SIG-M5 (cell line): ENCODE results near the gene GADD45GIP1.
"Not testable (repeated sequence)": the region's sequence is repeated elsewhere in the genome, so short reads cannot be mapped to it uniquely, and the experiment has no call there.

Experiments
- DNase-seq: peaks from one replicate; lab custom pipeline; 2025; lab: John Stamatoyannopoulos, UW

The GADD45GIP1 gene

DNA sequence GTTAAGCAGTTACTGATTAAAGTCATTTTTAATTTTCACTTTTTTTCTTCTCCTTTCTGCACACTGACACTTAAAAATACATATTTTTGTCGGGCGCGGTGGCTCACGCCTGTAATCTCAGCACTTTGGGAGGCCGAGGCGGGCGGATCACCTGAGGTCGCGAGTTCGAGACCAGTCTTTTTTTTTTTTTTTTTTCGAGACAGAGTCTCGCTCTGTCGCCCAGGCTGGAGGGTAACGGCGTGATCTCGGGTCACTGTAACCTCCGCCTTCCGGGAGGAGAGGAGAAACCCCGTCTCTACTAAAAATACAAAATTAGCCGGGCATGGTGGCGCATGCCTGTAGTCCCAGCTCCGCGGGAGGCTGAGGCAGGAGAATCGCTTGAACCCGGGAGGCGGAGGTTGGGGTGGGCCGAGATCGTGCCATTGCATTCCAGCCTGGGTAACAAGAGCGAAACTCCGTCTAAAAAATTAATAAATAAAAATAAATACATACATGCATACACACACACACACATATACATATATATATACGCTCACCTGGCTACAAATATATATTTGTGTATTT lies 448 bp upstream of the GADD45GIP1 start:
- DNase-seq: not testable (repeated sequence)

DNA sequence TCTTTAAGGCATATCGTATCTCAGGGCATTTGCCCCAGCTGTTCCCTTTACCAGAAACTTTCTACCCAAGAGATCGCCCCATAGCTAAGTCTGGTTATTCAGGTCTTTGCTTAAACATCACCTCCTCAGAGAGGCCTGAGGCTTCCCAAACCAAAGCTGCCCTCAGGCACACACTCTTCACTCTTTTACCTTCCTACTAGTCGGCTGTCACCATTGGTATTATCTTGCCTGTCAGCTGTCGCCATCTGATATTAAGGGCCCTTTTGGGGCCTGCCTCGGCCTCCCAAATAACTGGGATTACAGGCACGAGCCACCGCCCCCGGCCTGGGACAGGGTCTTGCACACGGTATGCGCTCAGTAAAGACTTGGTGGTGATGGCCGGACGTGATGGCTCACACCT lies 1.0 kb downstream of the GADD45GIP1 start:
- DNase-seq: no peak

DNA sequence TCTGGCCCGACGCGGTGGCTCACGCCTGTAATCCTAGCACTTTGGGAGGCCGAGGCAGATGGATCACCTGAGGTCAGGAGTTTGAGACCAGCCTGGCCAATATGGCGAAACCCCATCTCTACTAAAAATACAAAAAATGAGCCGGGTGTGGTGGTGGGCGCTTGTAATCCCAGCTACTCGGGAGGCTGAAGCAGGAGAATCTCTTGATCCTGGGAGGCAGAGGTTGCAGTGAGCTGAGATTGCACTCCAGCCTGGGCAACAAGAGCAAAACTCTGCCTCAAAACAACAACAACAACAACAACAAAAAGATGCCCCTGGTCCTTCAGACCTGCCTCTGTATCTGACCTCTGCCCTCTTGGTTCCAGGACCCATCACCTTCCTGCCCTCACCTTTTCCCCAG lies 1.4 kb downstream of the GADD45GIP1 start:
- DNase-seq: not testable (repeated sequence)

DNA sequence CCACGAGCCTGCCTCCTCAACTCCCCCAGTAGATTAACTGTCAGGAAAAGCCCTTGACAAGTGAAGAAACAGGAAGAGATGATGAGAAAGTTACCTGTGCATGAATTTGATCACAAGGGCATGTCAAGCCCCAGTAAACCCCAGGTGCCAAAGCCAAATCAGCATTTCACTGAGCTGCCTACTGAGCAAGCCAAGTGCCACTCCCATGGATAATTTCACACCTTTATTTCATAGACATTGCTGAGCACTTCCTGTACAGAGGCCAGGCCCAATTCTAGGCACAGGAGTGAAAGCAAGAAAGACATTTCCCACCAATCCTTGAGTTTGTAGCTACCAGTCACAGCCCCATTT lies 2.4 kb downstream of the GADD45GIP1 start:
- DNase-seq: no peak

DNA sequence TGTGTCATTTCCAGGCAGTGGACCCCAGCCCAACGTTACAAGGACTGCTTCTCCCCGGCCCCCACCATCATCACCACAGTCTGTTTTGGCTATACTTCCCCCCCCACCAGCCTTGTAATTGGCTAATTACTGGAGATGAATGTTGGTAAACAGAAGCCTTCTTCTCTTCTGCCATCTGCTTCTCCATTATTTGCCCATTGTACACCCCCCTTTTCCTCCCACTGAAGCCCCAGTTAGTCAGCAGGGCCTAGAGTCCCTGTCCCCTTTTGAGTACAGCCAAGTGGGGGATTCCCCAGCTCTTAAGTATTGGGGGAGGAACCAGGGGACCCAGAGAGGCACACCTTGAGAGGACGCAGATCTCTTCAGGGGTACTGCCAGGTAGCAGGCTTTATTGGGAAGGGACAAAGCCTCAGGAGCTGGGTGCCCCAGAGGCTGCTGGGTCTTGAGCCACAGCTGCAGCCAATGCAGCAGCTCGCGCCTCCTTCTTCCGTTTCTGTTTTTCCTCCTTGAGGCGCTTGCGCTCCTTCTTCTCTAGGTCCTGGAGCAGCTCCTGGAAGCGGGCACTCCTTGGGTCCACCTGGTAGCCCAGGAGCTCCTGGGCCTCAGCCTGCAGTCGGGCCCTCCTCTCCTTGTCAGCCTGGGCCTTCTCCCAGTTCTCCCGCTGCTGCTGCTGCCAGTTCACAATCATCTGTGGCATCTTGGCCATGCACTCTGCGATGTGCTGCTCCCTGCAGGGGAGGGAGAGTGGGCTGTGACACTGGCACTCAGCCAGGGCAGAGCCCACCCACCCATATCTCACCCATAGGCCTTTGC lies 3.0 kb downstream of the GADD45GIP1 start:
- DNase-seq: no peak

DNA sequence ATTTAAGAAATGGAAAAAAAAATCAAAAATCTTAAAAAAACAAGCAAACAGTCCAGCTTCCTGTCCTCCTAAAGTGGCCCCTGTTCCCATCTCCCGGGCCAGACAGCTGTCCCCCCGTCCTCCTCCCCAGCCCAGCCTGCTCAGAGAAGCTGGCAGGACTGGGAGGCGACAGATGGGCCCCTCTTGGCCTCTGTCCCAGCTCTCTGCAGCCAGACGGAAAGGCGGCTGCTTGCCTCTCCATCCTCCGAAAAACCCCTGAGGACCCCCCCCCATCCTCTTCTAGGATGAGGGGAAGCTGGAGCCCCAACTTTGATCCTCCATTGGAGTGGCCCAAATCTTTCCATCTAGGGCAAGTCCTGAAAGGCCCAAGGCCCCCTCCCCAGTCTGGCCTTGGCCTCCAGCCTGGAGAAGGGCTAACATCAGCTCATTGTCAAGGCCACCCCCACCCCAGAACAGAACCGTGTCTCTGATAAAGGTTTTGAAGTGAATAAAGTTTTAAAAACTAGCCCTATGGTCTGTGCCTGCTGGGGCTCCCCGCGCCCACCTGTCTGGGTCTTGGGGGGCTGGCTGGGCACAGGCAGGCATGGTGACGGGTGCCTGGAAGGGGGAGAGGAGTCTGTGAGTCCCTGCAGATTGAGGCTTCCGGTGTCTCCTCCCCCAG lies 3.8 kb downstream of the GADD45GIP1 start:
- DNase-seq: no peak

DNA sequence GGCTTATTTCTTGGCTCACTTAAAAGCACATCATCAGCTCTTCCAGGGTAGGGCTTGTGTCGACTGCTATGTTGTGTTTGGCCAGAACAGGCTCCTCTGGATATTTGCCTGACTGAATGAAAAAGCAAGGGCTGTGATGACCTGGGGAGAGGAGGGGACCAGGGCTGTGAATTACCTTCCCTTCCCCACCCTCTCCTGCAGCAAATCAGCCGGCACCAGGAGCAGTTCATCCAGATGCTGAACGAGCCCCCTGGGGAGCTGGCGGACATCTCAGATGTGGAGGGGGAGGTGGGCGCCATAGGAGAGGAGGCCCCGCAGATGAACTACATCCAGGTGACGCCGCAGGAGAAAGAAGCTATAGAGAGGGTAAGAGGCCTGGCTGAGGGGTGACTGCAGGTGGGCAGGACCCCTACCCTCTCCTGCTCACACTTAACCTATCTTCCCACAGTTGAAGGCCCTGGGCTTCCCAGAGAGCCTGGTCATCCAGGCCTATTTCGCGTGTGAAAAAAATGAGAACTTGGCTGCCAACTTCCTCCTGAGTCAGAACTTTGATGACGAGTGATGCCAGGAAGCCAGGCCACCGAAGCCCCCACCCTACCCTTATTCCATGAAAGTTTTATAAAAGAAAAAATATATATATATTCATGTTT lies 4.4 kb downstream of the GADD45GIP1 start:
- no peak for DNase-seq

DNA sequence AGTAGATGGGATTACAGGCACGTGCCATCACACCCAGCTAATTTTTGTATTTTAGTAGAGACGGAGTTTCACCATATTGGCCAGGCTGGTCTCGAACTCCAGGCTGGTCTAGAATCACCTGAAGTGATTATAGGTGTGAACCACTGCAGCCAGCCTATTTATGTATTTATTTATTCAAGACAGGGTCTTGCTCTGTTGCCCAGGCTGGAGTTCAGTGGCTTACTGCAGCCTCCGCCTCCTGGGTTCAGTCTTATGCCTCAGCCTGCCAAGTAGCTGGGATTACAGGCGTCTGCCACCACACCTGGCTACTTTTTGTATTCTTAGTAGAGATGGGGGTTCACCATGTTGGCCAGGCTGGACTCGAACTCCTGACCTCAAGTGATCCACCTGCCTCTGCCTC lies 5.0 kb downstream of the GADD45GIP1 start:
- DNase-seq: not testable (repeated sequence)

DNA sequence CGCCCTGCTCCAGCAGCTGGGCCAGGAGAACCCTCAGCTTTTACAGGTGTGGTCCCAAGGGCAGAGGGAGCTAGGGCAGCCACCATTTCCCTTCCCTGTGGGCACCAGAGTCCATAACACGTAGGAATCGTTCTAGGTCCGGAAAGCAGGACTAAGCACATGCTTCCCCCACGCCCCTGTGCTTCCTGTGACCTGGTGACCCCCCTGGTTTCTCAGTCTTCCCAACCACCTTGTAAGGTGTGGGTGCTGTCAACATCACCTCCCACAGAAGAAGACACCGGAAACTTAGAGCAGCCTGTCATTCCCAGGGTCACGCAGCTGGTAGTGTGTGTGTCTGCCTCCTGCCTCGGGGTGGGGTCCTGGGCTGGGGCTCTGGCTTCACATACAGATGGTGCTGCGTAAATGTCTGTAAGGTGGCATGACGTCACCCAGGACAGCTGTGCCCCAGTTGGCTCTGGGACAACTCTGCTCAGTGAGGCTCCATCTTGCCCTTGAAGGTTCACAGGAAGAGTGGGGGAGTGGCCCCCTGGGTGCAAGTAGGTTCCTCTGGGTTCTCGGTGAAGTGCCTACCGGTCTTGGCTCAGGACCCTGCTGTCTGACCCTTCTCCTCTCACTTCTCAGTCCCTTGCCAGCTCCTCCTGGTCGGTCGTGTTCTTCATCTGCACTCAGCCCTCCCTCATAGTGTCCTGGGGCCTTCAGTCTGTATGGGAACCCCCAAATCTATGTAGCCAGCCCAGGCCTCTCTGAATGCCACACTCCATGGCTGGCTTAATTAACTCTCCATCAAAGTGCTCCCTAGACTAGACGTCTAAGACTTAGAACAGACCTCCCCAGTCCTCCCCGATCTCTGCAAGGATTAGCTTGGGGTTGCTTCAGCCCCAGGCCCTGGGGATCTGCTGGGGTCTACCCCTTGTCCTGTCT lies 7.4 kb downstream of the GADD45GIP1 start:
- DNase-seq: no peak

DNA sequence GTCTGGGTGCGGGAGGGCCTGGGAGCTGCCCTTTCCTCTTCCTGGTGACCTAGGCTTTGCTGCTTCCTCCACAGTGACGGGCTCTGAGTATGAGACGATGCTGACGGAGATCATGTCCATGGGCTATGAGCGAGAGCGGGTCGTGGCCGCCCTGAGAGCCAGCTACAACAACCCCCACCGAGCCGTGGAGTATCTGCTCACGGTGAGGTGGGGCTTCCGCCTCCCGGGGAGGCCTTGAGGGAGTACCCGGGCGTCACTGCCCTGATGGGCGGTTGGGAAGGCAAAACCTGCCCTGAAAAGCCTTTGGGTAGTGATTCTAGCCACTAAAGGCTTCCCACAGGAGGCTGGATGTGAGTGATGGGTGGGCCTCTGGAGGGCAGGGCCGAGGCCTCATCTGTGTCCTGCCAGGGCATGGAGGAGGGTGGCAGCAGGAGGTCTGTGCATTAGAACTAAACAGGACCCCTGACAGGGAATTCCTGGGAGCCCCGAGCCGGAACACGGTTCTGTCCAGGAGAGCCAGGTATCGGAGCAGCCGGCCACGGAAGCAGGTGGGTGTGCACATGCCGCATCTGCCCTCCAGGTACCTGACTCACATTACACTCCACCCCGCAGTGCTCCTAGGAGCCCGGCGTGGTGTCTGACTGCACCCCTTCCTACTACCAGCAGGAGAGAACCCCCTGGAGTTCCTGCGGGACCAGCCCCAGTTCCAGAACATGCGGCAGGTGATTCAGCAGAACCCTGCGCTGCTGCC lies 8.2 kb downstream of the GADD45GIP1 start:
- DNase-seq: no peak

DNA sequence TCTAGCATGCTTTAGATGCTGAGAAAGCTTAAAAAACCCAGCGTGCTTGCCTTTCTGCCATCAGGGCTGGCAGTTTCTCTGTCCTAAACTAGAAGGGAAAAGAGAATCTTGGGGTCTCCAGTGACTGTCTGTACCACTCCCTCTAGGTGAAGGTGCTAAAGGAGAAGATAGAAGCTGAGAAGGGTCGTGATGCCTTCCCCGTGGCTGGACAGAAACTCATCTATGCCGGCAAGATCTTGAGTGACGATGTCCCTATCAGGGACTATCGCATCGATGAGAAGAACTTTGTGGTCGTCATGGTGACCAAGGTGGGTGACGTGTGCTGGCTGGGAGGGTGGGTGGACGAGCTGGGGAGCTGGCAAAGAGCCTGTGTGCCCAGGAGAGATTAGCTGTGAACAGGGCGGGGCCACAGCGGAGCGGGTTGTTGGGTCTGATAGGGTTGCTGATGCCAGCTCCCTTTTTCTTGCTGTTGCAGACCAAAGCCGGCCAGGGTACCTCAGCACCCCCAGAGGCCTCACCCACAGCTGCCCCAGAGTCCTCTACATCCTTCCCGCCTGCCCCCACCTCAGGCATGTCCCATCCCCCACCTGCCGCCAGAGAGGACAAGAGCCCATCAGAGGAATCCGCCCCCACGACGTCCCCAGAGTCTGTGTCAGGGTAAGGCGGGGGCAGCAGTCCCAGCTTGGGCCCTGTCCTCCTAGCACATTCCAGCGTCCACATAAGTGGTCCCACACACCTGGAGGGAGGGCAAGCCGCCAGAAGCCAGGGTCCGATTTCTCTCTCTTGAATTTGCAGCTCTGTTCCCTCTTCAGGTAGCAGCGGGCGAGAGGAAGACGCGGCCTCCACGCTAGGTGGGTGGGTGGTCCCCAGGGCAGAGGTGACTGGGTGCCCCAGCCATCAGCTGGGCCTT lies 9.1 kb downstream of the GADD45GIP1 start:
- DNase-seq: no peak

DNA sequence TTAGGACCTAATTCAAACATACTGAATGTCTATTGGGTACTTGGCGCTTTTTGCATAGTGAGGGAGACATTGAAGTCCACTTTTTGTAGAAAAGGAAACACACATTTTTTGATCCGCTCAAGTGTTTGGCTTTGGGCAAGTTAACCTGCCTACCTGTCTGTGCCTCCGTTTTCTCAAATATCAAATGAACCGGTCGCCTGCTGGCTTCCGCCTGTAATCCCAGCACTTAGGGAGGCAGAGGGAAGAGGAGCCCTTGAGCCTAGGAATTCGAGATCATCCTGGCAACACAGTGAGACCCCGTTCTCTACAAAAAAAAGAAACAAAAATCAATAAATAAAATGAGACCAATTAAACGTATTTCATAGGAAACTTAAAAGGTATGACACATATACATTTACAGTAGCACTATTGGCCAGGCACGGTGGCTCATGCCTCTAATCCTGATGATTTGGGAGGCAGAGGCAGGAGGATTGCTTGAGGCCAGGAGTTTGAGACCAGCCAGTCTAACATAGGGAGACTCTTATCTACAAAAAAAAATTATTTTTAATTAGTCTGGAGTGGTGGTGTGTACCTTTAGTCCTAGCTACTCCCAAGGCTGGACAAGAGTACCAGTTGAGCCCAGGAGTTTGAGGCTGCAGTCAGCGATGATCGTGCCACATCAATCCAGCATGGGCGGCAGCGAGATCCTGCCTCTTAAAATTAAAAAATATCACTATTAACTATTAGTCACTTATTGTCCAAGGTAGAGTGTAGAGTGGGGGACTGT lies 10.1 kb downstream of the GADD45GIP1 start:
- no peak for DNase-seq

DNA sequence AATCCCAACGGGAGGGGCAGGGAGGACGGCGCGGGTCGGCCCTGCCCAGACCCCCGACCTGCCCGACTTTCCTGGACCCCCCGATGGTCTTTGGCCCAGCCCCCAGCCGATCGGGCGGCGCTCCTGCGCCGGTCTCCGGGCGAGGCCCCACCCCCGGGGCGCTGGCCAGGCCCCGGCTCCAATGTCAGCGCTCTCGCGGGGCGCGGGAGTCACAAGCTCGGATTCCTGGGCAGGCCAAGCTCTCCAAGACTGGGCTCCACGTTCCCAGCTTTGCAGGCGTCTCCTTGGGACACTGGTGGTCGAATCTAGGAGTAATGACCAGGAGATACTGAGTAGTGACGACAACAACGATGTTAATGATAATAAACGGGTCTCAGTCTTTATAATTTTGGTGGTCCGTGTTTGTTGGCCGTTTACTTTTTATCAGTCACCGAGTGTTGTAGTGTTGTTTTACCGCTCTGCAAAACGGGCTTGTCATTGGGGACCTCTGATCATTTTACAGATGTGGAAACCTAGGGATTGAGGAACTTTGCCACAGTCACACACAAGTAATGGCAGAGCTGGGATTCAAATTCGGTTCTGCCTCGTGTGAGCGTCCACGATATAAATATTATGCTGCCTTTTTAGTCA lies 10.8 kb downstream of the GADD45GIP1 start:
- DNase-seq: no peak

DNA sequence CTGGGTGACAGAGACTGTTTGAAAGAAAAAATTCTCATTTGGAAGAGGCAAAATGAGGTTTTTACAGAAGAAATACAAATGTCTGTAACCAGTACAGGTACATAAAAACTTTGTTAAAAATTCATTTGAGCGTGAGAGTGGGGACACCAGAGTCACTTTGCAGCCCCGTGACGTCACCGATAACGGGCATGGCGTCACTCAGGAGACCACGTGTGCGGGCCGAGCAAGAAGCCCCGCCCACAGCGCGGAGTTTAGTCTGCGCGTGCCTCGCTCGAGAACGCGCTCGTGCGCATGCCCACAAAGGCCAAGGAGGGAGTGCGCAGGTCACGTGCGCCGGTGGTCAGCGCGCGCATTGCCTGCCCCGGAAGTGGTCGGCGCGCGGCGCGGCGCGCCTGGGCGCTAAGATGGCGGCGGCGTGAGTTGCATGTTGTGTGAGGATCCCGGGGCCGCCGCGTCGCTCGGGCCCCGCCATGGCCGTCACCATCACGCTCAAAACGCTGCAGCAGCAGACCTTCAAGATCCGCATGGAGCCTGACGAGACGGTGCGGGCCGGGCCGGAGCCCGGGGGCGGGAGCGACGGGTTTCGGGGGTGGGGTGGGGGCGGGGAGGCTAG lies 11.4 kb downstream of the GADD45GIP1 start, which contains the start of gene RAD23A:
RAD23A (plus strand) TSS at position 384 of the 613 bp plus-strand sequence; CDS start at position 471, 87 bp downstream.
- peak; percentile 54 for DNase-seq

DNA sequence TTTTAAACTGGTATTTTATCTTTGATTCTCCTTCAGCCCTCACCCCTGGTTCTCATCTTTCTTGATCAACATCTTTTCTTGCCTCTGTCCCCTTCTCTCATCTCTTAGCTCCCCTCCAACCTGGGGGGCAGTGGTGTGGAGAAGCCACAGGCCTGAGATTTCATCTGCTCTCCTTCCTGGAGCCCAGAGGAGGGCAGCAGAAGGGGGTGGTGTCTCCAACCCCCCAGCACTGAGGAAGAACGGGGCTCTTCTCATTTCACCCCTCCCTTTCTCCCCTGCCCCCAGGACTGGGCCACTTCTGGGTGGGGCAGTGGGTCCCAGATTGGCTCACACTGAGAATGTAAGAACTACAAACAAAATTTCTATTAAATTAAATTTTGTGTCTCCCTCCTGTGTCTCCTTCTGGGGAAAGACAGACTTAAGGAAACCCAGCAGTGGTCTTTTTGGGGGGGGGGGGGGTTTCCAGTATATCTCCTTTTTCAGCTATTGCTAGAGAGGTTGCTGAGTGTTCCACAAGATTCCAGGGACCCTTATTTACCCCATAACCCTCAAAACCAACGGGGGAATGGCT lies 12.8 kb downstream of the GADD45GIP1 start:
- no peak for DNase-seq

DNA sequence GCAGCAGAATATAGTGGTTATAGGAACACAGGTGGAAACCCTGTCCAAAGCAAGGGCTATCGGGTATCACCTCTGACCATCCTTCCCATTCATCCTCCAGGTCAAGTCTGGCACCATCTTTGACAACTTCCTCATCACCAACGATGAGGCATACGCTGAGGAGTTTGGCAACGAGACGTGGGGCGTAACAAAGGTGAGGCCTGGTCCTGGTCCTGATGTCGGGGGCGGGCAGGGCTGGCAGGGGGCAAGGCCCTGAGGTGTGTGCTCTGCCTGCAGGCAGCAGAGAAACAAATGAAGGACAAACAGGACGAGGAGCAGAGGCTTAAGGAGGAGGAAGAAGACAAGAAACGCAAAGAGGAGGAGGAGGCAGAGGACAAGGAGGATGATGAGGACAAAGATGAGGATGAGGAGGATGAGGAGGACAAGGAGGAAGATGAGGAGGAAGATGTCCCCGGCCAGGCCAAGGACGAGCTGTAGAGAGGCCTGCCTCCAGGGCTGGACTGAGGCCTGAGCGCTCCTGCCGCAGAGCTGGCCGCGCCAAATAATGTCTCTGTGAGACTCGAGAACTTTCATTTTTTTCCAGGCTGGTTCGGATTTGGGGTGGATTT lies 13.5 kb downstream of the GADD45GIP1 start:
- DNase-seq: no peak

DNA sequence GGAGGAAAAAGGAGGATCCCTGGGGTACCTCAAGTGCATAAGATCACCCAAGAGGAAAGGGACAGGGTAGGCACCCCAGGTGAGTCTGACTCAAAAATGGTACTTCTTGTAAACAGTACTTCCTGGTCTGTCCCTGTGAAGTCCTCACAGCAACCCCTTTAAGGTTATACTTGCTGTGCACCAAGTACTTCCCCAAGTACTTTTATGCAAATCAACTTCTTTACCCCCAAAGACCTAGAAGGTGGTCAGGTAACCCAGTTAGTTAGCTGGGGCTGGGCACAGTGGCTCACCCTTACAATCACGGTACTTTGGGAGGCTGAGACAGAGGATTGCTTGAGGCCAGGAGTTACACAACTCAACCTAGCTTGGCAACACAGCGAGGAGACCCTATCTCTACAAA lies 16.1 kb downstream of the GADD45GIP1 start:
- no peak for DNase-seq
